DOHH2 (cell line): ENCODE data around the gene PPM1H.

Experiments used
- H3F3A ChIP-seq: fragments of 200-600 bp; sonication (generic), shearing (Covaris generic); 2 replicates; pipeline ENCODE4 v1.6.0; 2016; ENCODE audit warnings: antibody characterized with exemption, mild to moderate bottlenecking; ENCODE audit not compliant: control insufficient read depth, insufficient read depth
- H3K27ac ChIP-seq: fragments of 200-600 bp; sonication (generic); 2 replicates; pipeline ENCODE4 v1.5.1; 2014; ENCODE audit warnings: low read depth, mild to moderate bottlenecking, low read length, moderate library complexity
- H3K27me3 ChIP-seq: fragments of 200-600 bp; sonication (generic); 2 replicates; pipeline ENCODE4 v1.6.1; 2014; ENCODE audit warnings: mild to moderate bottlenecking, low read length, mixed read lengths; ENCODE audit not compliant: control insufficient read depth
- H3K36me3 ChIP-seq: fragments of 200-600 bp; sonication (generic); 2 replicates; pipeline ENCODE4 v1.6.1; 2014; ENCODE audit warnings: mild to moderate bottlenecking, low read length, moderate library complexity, mixed read lengths; ENCODE audit not compliant: control insufficient read depth
- H3K4me1 ChIP-seq: fragments of 200-600 bp; sonication (generic); 2 replicates; pipeline ENCODE4 v1.6.1; 2014; ENCODE audit warnings: mild to moderate bottlenecking, low read length, mixed read lengths; ENCODE audit not compliant: control insufficient read depth
- H3K4me2 ChIP-seq: fragments of 200-600 bp; sonication (generic); 2 replicates; pipeline ENCODE4 v1.6.0; 2014; ENCODE audit warnings: mild to moderate bottlenecking, low read length, moderate library complexity
- H3K4me3 ChIP-seq: fragments of 200-600 bp; sonication (generic); 2 replicates; pipeline ENCODE4 v1.5.1; 2014; ENCODE audit warnings: mild to moderate bottlenecking, low read length, mixed read lengths
- H3K79me2 ChIP-seq: fragments of 200-600 bp; sonication (generic); 2 replicates; pipeline ENCODE4 v1.6.1; 2014; ENCODE audit warnings: mild to moderate bottlenecking, low read length, mixed read lengths; ENCODE audit not compliant: control insufficient read depth
- H3K9me2 ChIP-seq: fragments of 200-600 bp; sonication (generic); replicated peaks from 2 replicates; pipeline ENCODE4 v1.6.1; 2014; ENCODE audit warnings: mild to moderate bottlenecking, low read length, mixed read lengths; ENCODE audit not compliant: control insufficient read depth
- H3K9me3 ChIP-seq: fragments of 200-600 bp; sonication (generic); 2 replicates; pipeline ENCODE4 v1.6.1; 2014; ENCODE audit warnings: antibody characterized with exemption, low read length, mixed read lengths; ENCODE audit not compliant: control insufficient read depth, insufficient read depth
- H4K20me1 ChIP-seq: fragments of 200-600 bp; sonication (generic); 2 replicates; pipeline ENCODE4 v1.6.0; 2014; ENCODE audit warnings: low read depth, mild to moderate bottlenecking, antibody characterized with exemption, low read length, moderate library complexity; ENCODE audit not compliant: control insufficient read depth, insufficient read depth
- CTCF ChIP-seq: fragments of 200-600 bp; sonication (generic); IDR thresholded peaks from one replicate; pipeline ENCODE4 v1.5.1; 2014; ENCODE audit warnings: antibody characterized with exemption, mild to moderate bottlenecking, low read depth, low read length; ENCODE audit not compliant: poor library complexity, severe bottlenecking
- EZH2phosphoT487 ChIP-seq: fragments of 200-600 bp; sonication (generic); IDR thresholded peaks from 2 replicates; pipeline ENCODE4 v1.6.1; 2017; ENCODE audit warnings: borderline replicate concordance, mild to moderate bottlenecking, antibody characterized with exemption, low read length, moderate library complexity, mixed read lengths

The PPM1H gene

GRCh38 chr12:62763861-62764645 lies 170.9 kb downstream of the PPM1H start:
- H3K27me3 ChIP-seq, result no peaks in the 10 kb centered on the region

GRCh38 chr12:62763312-62763711 lies 171.6 kb downstream of the PPM1H start:
- Histone ChIP-seq H3F3A (no peaks in the 10 kb centered on the region), H3K9me2 (no peaks in the 10 kb centered on the region), H3K36me3 (no peaks in the 10 kb centered on the region), H3K9me3 (no peaks in the 10 kb centered on the region), H3K4me2 (no peak overlapping the region), H3K79me2 (no peaks in the 10 kb centered on the region), H4K20me1 (no peaks in the 10 kb centered on the region), H3K4me3 (no peak overlapping the region), H3K27me3 (no peaks in the 10 kb centered on the region), H3K27ac (no peak overlapping the region), H3K4me1 (no peaks in the 10 kb centered on the region)
- TF ChIP-seq EZH2phosphoT487 (no peak), CTCF (no peak)

More at GRCh38 chr12:62763861-62764645, 170.9 kb downstream of the PPM1H start:
- H3K4me2 ChIP-seq, result no peak overlapping the region
- H3F3A ChIP-seq, result no peaks in the 10 kb centered on the region
- H3K36me3 ChIP-seq, result no peaks in the 10 kb centered on the region
- H3K9me2 ChIP-seq, result no peaks in the 10 kb centered on the region
- H3K9me3 ChIP-seq, result no peaks in the 10 kb centered on the region
- H3K27ac ChIP-seq, result no peak overlapping the region
- TF ChIP-seq CTCF (no peak), EZH2phosphoT487 (no peak)
- H3K4me3 ChIP-seq, result no peak overlapping the region
- no peaks in the 10 kb centered on the region for H4K20me1 ChIP-seq
- H3K79me2 ChIP-seq, result no peaks in the 10 kb centered on the region
- H3K4me1 ChIP-seq, result no peaks in the 10 kb centered on the region

- Histone ChIP-seq H3K4me2 (no peak overlapping the region), H3K4me3 (no peak overlapping the region), H3K36me3 (no peaks in the 10 kb centered on the region), H3K27ac (no peak overlapping the region), H3K27me3 (no peaks in the 10 kb centered on the region), H3K79me2 (no peaks in the 10 kb centered on the region), H3K9me2 (no peaks in the 10 kb centered on the region), H3F3A (no peaks in the 10 kb centered on the region), H3K4me1 (no peaks in the 10 kb centered on the region), H4K20me1 (no peaks in the 10 kb centered on the region), H3K9me3 (no peaks in the 10 kb centered on the region)
- TF ChIP-seq CTCF (no peak), EZH2phosphoT487 (no peak)
These were observed 172.3 kb downstream of the PPM1H start for GRCh38 chr12:62762645-62763044.
